ENCODE measurements around the gene CACNA1G.

The CACNA1G gene

GRCh38 chr17:50560185-50560824 lies at the start of gene CACNA1G:
TSS of gene CACNA1G (plus strand) at chr17:50560715. CDS start at chr17:50561460, 745 bp downstream.
- peak; percentile 65 to 78 for DNase-seq (ENCODE audit: extremely low read depth in 1 of 2, low read depth in 1 of 2)

DNA sequence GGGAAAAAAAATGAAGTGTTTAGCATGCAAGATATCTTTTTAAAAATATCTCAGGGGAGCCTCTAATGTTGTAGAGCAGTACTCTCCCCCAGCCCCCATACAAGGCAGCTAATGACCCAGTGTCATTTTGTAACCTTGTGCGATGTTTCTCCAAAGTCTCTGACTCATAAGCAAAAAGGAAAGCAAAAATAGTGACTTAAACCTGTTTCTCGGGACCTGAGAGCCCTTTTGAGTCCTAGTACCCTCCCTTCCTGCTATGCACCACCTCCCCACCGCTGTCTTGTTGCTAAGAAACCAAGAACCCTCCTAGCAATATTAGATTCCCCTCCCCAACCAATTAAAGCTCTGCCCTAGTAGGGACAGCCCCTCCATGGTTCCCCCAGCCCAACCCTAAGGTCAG lies 49.5 kb upstream of the CACNA1G start:
- no peak for DNase-seq (ENCODE audit: extremely low read depth in 1 of 2, low read depth in 1 of 2)

DNA sequence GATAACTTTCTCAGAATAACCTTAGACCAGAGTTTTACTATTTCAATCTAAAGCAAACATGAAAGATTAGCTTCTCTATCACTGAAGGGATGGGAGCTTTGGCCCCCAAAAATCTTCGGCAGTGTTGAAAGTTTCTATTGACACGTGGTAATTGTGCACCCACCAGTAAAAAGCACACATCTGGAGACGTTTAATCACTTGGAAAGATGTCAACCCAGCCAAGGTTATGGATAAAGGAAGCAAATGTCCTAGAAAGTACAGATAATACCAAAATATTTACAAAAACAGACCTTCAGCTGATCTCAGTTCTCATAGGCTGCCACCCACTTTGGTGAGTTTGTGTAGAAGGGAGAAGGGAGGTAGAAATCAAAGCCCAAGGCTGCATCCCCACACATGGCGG lies 47.0 kb upstream of the CACNA1G start:
- DNase-seq (ENCODE audit: extremely low read depth in 1 of 2, low read depth in 1 of 2), result no peak

- no peak for DNase-seq (ENCODE audit: extremely low read depth in 1 of 2, low read depth in 1 of 2)
Measured at GRCh38 chr17:50514388-50514787, 46.1 kb upstream of the CACNA1G start.

GRCh38 chr17:50514936-50515702 lies 45.4 kb upstream of the CACNA1G start:
- DNase-seq (ENCODE audit: extremely low read depth in 1 of 2, low read depth in 1 of 2), result no peak

DNA sequence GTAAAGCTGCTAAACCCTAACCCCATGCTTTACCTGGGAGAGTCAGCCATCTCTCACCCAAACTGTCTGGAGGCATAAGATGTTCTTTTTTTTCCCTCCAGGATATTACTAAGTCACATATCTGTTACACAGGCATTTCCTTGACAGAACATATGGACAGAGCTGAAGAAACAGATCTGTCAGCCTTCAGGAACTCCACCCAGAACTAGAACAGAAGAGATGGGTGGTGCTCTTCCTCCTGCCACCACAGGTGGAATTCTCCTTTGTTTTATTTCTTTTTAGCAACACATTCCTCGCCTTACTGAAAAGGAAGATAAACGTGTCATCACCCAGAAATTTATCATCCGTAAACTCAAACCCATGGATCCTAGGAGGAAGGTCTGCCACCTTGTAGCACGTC lies 43.5 kb upstream of the CACNA1G start:
- DNase-seq (ENCODE audit: extremely low read depth in 1 of 2, low read depth in 1 of 2), result no peak

GRCh38 chr17:50517504-50518383 lies 42.8 kb upstream of the CACNA1G start:
- no peak for DNase-seq (ENCODE audit: extremely low read depth in 1 of 2, low read depth in 1 of 2)

DNA sequence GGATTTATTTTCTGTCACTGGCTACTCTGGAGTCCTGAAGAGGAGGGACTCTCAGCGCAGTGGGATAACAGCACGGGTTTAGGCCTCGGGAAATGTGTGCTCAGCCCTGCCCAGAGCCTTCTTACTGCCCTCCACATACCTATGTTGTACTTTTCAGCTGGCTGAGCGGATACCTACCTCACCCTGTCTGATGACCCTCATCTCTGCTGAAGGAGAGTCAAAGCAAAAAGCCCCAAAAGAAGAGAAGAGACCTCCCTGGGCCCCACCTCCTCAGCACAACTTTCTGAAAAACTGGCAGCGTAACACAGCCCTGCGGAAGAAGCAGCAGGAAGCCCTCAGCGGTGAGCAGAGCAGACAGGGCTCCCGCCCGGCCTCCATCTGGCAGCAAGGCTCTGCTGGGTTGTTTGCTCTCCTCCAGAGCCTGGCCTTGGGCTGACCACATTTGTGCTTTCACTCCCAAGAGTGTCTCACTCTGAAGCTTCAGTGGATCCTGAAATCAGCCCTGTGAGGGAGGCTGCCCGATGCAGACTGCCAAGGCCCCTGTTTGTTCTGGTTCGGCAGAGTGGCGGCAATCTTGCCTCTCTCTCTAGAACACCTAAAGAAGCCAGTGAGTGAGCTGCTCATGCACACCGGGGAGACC lies 42.0 kb upstream of the CACNA1G start:
- no peak for DNase-seq (ENCODE audit: extremely low read depth in 1 of 2, low read depth in 1 of 2)

GRCh38 chr17:50519141-50519834 lies 41.2 kb upstream of the CACNA1G start:
- DNase-seq (ENCODE audit: extremely low read depth in 1 of 2, low read depth in 1 of 2), result no peak

DNA sequence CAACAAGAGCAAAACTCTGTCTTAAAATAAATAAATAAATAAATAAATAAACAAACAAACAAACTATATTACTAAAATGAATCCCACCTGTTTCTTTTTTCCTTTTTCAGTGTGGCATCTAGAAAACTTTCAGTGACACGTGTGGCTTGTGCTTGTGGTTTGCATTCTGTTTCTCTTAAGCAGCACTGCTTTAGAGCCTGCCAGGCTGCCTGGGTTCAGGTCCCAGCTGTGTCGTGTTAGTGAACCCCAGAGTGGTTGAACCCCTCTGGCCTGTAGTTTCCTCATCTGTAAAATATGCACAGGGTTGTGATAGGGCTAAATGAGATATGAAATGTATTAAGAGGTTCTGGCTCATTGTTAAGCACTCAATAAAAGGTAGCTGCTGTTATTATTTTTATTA lies 40.0 kb upstream of the CACNA1G start:
- DNase-seq (ENCODE audit: extremely low read depth in 1 of 2, low read depth in 1 of 2), result no peak

GRCh38 chr17:50521514-50521913 lies 39.0 kb upstream of the CACNA1G start:
- DNase-seq (ENCODE audit: extremely low read depth in 1 of 2, low read depth in 1 of 2), result no peak

- DNase-seq (ENCODE audit: extremely low read depth in 1 of 2, low read depth in 1 of 2), result no peak
Measured at GRCh38 chr17:50522766-50523165, 37.7 kb upstream of the CACNA1G start.

GRCh38 chr17:50523208-50523607 lies 37.3 kb upstream of the CACNA1G start:
- DNase-seq (ENCODE audit: extremely low read depth in 1 of 2, low read depth in 1 of 2), result no peak

DNA sequence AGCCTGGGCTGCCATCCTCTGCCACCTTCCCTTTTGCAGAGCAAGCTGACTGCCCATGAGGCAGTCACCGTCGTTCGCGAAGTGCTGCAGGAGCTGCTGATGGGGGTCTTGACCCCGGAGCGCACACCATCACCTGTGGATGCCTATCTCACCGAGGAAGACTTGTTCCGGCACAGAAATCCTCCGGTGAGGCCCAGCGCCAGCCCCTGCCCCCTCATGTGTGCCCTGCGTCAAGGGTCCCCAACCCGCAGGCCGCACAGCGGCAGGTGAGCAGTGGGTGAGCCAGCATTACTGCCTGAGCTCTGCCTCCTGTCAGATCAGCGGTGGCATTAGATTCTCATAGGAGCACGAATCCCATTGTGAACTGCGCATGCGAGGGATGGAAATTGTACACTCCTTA lies 35.7 kb upstream of the CACNA1G start:
- no peak for DNase-seq (ENCODE audit: extremely low read depth in 1 of 2, low read depth in 1 of 2)

GRCh38 chr17:50527155-50527762 lies 33.3 kb upstream of the CACNA1G start:
- DNase-seq (ENCODE audit: extremely low read depth in 1 of 2, low read depth in 1 of 2), result no peak

DNA sequence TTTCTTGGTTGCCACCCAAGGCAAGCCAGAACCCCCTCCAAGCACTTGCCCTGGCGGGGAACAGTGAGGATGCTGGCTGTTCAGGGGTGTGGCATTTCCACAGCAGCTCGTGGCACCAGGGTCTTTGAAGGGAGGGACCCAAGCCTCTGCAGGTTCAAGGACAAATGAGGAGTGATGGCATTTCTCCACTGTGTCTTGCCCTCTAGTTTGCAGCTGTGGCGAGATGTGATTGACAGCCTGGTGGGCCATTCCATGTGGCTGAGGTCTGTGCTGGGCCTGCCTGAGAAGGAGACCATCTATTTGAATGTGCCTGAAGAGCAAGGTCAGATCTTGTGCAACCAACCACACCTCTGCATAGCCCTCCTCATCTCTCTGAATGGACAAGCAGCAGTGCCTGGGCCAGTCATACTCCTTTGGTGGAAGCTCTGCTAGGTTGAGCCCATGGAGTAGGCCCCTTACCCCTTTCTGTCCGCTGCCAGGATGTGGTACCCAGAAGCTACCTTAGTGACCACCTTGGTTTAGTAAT lies 32.5 kb upstream of the CACNA1G start:
- no peak for DNase-seq (ENCODE audit: extremely low read depth in 1 of 2, low read depth in 1 of 2)

DNA sequence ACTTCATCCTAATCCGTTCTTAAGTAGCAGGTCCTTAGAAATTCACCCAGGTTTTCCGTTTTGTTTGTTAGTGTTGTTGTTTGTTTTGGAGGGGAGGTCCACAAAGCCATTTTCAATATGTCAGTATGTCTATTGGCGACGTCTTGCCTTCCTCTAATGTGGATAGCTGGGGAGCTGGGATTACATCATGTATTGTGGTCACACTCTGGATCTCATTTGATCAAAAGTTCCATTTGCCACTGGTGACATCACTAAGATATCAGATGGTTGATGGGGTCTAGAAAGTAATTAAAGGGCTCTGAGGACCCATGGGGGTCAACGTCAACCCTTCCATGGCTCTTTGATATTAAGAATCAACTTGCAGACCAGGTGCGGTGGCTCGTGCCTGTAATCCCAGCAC lies 30.7 kb upstream of the CACNA1G start:
- no peak for DNase-seq (ENCODE audit: extremely low read depth in 1 of 2, low read depth in 1 of 2)

GRCh38 chr17:50531428-50532025 lies 29.0 kb upstream of the CACNA1G start:
- DNase-seq (ENCODE audit: extremely low read depth in 1 of 2, low read depth in 1 of 2), result no peak

GRCh38 chr17:50532452-50533024 lies 28.0 kb upstream of the CACNA1G start, which contains the start of gene EPN3:
TSS of gene EPN3 (plus strand) at chr17:50532735. CDS start at chr17:50536557, 3,822 bp downstream.
- no peak for DNase-seq (ENCODE audit: extremely low read depth in 1 of 2, low read depth in 1 of 2)

All from activated CD8-positive, alpha-beta memory T cell treated with anti-CD3 and anti-CD28 coated beads for 1 hour (primary cell).